ENCODE results near the gene HS1BP3. TPM values are rescaled to one million over a fixed set of nuclear protein-coding genes. Genes with fewer than 3 reads are reported as not detected.

HS1BP3 gene
- total RNA-seq, 1 donor from 2014 or later = 22.2 TPM

GRCh38 chr2:20573620-20574422 is 77.1 kb downstream of the HS1BP3 start:
- peak; percentile 85 for DNase-seq (ENCODE audit: low read depth, low spot score)

GRCh38 chr2:20572221-20572620 is 78.7 kb downstream of the HS1BP3 start:
- no peak for DNase-seq (ENCODE audit: low read depth, low spot score)

GRCh38 chr2:20571644-20572215 is 79.2 kb downstream of the HS1BP3 start:
- no peak for DNase-seq (ENCODE audit: low read depth, low spot score)

GRCh38 chr2:20571231-20571630 is 79.7 kb downstream of the HS1BP3 start:
- DNase-seq (ENCODE audit: low read depth, low spot score) = no peak

GRCh38 chr2:20570249-20570648 is 80.6 kb downstream of the HS1BP3 start:
- no peak for DNase-seq (ENCODE audit: low read depth, low spot score)

DNA sequence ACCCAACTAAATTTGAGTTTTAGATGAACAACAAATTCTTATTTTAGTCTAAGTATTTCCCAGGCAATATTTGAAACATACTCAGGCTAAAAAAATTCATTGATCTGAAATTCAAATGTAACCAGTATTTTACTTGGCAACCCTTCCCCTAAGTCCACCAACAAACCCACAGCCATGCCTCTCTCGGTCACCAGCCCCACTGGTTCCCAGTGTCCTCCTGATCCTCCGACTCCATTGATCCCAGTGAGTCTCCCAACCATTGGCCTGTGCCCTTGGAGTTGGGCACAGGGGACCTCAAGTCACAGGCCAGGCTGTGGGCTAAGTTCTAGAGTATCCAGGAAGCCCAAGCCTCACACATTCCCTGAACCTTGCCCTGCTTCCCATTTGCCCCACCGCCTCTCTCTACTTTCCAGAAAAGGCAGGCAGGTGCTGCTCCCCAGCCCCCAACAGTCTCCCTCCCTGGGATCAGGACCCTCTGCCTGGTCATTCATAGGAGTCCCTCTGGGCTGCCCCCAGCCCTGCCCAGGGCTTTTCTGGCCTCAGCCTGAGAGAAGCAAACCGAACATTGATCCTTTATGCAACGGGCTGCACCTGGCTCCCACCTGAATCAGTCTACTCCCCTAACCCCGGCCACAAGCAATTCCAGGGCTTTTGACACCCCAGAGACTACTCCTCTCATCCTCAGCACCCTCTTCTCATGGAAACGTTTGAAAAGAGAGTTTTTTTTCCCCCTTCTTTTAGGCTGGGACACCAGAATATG is 81.3 kb downstream of the HS1BP3 start:
- no peak for DNase-seq (ENCODE audit: low read depth, low spot score)

DNA sequence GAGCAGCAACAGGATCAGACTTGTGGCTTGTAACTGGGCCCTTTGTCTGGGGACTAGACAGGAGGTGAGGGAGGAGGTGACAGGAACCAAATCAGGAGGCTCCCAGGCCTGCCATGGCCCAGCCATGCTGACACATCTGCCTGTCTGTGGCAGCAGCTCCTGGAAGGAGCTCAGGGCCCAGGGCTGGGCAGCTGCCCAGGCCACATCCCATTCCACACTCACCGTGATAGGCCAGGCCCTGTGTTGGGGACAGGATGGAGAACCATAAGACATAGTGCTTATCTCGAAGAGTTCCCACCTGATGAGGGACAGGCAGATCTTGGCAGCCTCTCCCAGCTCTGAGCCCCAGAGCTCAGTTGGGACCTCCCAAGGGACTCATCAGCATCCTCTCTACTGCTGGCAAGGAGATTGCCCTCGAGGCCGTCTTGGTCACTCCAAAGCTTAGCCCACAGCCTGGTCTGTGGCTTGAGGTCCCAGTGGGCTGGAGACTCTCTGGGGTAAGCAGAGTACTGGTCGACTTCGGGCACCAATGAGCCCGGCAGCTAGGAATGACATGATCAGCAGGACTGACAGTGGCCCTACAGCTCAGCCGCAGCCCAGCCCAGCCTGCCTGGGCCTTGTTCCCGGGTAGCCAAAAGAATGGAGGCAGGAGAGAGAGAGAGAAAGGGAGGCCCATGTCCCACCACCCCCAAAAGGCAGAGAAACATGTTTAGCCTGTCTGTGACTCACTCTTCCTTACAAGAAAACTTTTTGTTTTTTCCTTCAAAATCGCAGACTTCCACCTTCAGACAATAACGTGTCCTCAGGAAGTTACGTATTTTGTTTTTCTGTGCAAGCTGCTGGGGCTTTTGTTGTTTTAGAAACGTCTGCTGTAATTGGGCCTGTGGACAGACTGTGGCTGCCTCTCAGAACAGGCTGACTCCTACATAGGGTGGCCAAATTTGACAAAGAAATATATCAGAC is 82.1 kb downstream of the HS1BP3 start:
- DNase-seq (ENCODE audit: low read depth, low spot score) = peak; percentile 98

GRCh38 chr2:20567926-20568179 is 83.0 kb downstream of the HS1BP3 start:
- DNase-seq (ENCODE audit: low read depth, low spot score) = no peak

Other genes starting within 250 kb of the HS1BP3 start
- gene RHOB, start 204.0 kb downstream of the HS1BP3 start, total RNA-seq = 926 and 1,028 TPM in 2 replicates
- 11.1 and 42.0 TPM in 2 replicates for gene GDF7, start 16.0 kb upstream of the HS1BP3 start, total RNA-seq
- gene LDAH, start 172.0 kb upstream of the HS1BP3 start, total RNA-seq = 18.9 and 33.1 TPM in 2 replicates

All from pulmonary artery endothelial cell (primary cell).